HG03025 (cell line): ENCODE results near the gene ST6GALNAC5.

Experiments used
- ATAC-seq: cut with Tn5 transposase; IDR thresholded peaks from one replicate; pipeline ENCODE4 v1.9.1; 2021; ENCODE audit warnings: mild to moderate bottlenecking, moderate library complexity; ENCODE audit not compliant: unreplicated experiment, low FRiP score

ST6GALNAC5 gene

GRCh38 chr1:77039111-77039510, 171.8 kb downstream of the ST6GALNAC5 start:
- no peak for ATAC-seq

- ATAC-seq = no peak
Measured at GRCh38 chr1:77039739-77040138, 172.5 kb downstream of the ST6GALNAC5 start.

DNA sequence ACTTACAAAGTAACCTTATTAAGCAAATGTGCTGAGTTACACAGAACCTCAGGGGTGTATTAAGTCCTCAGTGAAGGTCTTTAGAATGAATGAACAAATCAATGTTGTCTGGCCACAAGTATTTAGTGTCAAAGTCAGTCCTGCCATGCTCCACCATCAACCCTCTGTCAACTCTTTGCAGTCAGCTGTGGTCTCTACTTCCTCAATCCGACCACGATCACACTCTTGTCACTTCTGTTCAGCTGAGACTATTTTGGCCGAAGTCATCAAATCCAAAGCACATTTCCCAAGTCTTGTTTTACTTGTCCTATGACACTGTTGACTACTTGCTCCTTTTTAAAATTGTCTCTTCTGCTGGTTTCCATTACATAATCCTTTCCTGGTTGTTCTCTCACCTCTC, 173.5 kb downstream of the ST6GALNAC5 start:
- ATAC-seq = no peak

DNA sequence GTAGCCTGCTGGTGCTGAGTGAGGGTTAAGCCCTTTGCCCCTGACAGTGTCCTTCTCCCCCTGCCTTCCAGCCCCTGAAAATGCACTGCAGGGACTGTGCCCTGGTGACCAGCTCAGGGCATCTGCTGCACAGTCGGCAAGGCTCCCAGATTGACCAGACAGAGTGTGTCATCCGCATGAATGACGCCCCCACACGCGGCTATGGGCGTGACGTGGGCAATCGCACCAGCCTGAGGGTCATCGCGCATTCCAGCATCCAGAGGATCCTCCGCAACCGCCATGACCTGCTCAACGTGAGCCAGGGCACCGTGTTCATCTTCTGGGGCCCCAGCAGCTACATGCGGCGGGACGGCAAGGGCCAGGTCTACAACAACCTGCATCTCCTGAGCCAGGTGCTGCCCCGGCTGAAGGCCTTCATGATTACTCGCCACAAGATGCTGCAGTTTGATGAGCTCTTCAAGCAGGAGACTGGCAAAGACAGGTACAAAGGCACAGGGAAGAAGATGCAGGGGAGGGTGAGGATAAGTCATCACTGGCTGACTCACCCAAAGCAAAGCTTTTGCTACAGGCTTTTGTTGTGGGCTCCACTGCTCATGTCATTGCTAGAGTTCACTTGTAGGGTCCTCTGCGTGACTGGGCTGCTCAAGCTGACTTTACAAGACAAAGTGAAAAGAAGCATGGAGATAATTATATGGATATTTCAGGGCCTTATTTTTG, 177.0 kb downstream of the ST6GALNAC5 start:
- no peak for ATAC-seq

DNA sequence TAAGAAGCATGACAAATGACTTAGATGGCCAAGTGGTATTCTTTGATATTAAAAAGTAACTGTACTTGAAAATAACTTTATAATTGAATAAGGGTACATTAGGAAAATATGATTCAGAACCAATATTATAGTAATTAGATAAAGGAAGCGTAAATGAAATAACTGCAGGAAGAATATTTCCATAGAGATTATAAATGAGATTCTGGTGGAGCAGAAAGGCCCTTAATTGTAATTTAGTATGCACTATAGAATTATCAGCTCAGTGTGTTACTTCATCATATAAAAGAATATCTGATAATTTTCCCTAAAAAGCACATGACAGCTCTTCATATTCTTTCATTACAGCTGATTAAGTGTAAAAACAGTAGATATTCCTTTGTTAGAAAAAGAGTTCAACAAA, 180.3 kb downstream of the ST6GALNAC5 start:
- no peak for ATAC-seq

DNA sequence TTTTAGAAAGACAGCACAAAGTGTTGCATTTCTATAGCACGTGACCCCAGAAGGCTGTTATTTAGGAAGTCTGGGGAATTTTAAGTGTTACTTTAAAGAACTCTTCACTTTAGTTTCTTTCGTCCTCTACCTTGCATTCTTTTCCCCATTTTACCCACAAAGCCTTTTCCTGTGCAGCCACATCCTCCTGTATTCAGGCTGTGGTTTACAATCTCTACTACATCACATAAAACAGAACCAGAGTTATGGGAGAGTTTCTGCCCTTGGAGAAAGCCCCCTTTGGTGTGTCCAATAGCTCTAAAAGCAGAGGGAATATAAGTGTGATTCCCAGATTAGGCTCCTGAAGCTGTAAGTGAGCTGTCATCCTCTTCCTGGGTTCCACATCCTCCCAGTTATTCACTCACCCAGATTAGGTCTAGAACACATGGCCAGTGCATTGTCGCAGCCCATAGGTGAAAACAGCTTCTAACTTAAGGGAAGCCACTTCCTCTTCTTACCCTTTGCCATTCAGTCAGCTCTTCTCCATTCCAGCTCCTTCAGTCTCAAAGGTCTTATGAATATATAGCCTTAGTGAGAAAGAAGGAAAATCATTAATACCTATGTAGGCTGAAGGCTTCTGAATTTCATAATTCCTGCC, 180.8 kb downstream of the ST6GALNAC5 start:
- ATAC-seq = no peak

- ATAC-seq = no peak
Measured at GRCh38 chr1:77048615-77049005, 181.3 kb downstream of the ST6GALNAC5 start.

DNA sequence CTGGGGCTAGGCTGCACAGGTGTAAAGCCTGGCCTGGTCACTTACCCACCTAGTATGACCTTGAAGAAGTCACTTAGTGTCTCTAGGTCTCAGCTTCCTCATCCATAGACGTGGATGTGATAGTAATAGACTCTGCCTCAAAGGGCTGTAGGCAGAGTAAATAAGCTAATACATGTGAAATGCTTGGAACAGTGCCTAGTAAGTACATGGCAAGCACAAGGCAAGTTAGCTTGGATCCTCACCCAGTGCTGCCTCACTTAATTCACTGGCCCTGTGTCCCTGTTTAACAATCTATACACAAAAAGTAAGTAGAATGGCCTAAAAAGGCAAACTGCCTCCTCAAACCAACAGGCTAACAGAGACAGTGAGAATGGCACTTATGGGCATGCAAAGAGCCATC, 184.1 kb downstream of the ST6GALNAC5 start:
- ATAC-seq = no peak

GRCh38 chr1:77056525-77056924, 189.2 kb downstream of the ST6GALNAC5 start:
- ATAC-seq = no peak

- no peak for ATAC-seq
Measured at GRCh38 chr1:77057994-77058585, 190.8 kb downstream of the ST6GALNAC5 start.

- no peak for ATAC-seq
Measured at GRCh38 chr1:77060000-77060399, 192.7 kb downstream of the ST6GALNAC5 start.

DNA sequence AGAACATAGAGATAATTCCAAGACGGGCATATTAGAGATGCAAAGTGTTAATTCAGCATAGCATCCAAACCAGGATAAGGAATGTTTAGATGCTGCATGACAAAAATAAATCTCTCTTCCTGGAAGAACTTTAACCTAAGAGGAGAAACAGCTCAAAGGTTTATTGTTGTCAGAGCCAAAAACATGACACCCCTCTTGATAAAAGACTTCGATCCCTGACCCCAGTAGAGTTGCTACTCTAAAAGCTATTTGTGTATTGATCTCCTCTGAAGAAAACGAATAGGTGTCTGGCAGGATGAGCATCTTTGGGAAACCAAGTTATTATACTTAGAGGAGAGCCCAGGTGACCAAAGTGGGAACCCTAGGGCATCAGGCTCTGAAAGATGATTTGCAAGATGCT, 193.9 kb downstream of the ST6GALNAC5 start:
- no peak for ATAC-seq

DNA sequence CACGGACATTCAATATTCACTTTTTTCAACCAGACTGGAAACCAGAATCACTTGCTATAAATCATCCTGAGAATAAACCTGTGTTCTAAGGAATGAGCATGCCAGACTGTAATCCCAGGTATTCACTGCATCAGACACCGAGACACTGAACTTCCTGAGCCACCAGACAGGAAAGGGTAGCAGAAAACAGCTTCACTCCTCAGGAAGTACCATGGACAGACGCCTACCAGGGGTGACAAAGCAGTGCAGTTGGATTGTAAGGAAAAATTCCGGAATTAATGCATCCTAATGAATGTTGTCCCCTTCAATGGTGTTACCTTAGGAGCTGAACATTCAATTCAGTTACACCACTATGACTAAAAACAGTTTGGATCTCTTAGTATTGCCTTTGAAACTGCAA, 195.8 kb downstream of the ST6GALNAC5 start:
- no peak for ATAC-seq

GRCh38 chr1:77064246-77064645, 197.0 kb downstream of the ST6GALNAC5 start:
- no peak for ATAC-seq

DNA sequence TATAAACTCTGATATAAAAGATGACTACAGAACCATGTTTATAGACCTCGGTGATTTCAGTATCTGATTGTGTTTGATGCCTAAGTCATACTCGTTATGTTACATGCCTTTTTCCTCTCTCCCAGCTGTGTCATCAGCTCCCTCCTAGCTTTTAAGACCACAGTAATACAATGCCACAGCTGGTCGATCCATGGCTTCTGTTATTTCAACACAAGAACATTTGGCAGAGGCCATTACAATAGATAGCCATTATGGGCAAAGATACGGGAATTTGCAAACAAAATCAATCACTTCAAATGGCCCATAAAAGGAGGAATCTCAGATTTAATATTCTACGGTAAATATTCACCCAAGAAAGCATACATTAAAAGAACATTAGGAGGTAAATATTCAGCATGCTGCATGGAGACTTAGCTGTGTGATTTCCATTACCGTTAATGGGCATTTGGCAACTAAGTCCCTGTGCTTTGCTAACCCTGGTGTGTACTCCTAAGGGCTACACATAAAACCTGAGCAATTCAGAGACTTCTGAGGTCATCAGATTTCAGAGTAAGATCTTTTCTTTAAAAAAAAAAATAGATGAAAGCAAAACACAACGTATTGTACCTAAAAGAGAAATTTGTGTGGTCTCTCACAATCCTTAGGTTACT, 198.5 kb downstream of the ST6GALNAC5 start:
- ATAC-seq = no peak

- no peak for ATAC-seq
Measured at GRCh38 chr1:77068013-77068412, 200.7 kb downstream of the ST6GALNAC5 start.

GRCh38 chr1:77076759-77077158, 209.5 kb downstream of the ST6GALNAC5 start:
- ATAC-seq = no peak

DNA sequence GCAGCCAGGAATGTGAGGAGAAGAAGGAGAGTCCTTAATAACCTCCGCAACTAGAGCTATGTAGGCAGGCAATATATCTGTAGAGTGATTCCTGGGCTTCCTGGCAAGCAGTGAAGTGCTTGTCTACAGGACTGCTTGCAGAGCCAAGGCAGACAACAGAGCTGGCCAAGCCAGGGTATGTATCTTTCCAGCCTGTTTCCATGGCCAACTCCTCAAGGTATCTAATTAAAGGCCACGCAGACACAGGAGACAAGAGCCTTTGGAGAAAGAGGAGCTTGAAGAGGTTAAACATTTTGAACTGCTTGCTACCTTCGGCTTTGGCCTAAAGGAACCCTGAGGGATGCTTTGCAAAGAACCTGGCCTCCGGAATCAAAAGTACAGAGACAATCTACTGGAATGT, 214.6 kb downstream of the ST6GALNAC5 start:
- no peak for ATAC-seq

DNA sequence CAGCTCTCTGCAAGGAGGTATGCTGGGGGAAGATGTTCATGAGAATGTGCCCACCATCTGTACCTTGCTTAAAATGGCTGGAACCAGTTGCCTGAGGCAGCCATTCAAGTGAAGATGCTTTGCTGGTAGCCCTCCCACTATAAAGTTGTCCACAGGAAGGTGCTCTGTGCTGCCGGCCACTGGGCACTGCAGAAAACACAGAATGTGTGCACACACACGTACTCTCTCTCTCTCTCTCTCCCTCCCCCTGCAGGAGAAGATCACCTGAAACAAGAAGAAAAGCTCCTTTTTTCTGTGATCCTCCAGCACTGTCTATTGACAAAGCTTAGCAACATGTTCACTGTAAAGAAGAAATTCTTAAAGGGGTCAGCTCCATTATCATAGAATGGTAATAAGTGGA, 217.2 kb downstream of the ST6GALNAC5 start:
- no peak for ATAC-seq

DNA sequence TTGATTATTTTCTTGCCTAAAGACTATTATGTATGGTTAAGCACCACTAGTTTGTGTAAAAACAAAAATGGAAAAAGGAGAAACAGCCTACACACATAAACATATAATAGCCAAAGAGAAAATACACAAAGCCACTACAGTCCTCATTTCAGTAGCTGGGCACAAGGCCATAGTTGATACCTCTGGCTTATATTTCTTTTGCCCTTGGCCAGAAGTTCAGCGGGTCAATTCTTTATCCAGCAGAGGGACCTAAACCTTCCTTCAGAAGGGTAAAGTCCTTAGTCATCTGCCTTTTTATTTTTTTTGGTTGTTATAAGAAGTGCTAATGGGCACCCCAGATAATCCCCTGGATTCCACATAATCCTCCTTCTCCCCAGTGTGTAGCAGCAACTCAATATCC, 217.8 kb downstream of the ST6GALNAC5 start:
- ATAC-seq = no peak

GRCh38 chr1:77089756-77090155, 222.5 kb downstream of the ST6GALNAC5 start:
- no peak for ATAC-seq
